ENCODE results near the gene SYNJ2.

The SYNJ2 gene

DNA sequence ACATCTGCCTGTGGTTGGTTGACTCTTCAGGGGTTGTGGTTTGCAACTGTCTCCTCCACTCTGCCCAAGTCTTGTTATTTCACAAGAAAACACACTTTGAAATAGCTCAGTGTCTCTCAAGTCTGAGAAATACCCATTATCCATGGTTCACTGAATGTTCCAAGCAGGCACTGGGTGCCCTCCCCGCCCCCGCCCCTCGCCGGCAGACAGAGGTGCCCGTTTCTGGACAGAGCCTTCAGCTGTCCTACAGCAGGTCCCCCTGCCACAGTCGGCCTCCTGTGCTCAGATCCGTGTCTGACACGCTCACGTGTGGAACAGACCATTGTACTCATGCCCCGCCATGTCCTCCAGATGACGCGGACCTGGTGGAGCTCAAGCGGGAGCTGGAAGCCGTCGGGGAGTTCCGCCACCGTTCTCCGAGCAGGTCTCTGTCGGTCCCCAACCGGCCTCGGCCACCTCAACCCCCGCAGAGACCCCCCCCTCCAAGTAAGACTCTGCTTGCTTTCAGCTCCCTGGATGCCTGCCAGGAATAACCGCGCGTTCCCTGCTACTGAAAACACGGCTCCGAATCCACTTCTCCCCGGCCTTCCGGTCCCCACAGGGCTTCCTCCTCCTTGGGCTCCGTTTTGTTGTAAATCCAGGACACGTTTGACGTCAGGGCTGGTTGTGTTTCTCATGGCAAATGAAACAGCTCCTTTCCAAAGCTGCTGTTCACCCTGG lies 105.0 kb downstream of the SYNJ2 start:
- DNase-seq = no peak

DNA sequence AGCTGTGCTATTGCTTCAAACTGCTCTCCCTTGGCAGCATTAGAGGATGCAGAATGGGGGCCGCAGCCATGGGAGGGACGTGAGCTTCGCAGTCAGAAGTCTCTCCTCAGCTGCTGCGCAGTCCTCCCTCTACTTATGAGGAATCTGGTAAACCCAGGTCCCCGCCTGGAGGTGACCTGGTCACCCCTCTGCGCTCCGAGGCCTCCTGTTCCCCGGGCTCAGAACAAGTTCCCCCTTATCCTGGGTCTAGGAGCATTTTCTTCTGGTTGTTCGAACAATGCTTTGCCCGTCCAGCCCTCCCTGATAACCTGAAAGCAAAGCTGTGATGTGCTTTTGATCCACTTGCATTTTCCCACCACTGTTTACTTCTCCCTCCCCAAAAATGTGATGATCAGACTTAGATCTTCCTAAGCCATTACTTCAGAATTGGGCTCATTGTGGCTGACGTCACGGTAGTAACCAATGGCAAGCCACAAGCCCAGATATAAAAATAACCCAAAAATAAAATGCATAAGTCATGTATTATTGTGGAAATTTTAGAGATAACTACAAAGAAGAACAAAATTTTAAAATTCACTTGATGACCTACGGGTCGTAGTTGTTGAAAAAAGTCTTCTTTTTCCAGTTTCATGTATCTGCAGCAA lies 105.7 kb downstream of the SYNJ2 start:
- no peak for DNase-seq

DNA sequence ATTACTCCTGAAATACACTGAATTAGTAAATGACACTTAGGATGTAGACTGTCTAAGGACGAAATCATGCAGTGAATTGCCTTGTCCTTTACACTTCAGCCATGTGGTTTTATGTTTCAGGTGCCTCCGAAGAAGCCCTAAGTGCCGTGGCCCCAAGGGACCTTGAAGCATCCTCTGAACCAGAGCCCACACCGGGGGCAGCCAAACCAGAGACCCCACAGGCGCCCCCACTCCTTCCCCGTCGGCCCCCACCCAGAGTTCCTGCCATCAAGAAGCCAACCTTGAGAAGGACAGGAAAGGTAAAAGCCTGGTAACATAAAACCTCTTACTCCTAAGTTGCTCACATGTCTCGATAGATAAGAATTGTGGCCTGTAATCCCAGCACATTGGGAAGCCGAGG lies 111.1 kb downstream of the SYNJ2 start:
- DNase-seq = no peak

DNA sequence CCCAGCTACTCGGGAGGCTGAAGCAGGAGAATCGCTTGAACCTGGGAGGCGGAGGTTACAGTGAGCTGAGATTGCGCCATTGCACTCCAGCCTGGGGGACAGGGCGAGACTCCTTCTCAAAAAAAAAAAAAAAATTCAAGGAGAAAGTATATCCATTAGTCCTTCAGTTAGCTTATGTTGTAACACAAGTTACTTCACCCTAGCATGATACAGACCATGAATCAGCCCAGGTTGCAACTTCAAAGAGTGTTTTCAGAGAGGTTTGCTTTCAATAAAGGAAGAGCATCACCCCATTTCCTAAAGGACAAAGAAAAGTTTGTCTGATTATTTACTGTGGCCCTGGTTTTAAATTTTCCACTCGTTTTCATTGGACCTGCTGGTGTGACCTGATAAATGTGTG lies 113.4 kb downstream of the SYNJ2 start:
- DNase-seq = no peak

DNA sequence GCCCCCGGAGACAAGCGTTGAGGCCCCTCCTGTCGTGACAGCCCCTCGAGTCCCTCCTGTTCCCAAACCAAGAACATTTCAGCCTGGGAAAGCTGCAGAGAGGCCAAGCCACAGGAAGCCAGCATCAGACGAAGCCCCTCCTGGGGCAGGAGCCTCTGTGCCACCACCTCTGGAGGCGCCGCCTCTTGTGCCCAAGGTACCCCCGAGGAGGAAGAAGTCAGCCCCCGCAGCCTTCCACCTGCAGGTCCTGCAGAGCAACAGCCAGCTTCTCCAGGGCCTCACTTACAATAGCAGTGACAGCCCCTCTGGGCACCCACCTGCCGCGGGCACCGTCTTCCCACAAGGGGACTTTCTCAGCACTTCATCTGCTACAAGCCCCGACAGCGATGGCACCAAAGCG lies 114.0 kb downstream of the SYNJ2 start:
- DNase-seq = no peak

DNA sequence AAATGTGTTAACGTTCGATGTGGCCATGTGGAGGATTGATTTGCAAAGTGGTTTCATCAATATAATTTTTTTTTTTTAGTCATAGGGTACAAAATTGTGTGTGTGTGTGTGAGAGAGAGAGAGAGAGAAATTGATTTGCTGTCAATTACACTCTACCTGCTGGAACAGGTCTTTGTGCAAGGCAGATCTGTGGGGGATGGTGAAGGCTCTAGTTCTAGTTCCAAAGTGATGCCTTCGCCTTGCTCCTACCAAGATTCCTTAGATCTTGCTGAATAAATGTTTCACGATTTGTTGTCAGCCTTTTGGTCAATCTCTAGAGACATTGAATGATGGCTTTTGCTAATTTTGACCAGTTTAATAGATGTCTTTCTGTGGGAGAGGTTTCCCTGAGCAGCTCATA lies 121.6 kb downstream of the SYNJ2 start:
- no peak for DNase-seq

DNA sequence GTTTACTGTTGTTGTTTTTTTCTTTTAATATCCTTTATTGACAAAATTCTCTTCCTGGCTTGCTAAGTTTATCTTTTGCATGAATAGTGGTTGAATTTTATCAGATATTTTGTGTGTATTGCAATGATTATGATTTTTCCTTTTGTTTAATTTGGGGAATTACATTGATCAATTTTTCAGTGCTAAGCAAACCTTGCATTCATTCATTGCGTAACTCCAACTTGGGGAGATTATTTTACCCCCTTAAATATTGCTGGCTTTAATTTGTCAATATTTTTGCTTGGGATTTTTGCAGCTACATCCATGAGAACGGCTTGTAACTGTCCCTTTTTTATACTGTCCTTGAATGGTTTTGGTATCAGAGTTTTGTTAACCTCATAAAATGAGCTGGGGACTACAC lies 123.0 kb downstream of the SYNJ2 start:
- no peak for DNase-seq

DNA sequence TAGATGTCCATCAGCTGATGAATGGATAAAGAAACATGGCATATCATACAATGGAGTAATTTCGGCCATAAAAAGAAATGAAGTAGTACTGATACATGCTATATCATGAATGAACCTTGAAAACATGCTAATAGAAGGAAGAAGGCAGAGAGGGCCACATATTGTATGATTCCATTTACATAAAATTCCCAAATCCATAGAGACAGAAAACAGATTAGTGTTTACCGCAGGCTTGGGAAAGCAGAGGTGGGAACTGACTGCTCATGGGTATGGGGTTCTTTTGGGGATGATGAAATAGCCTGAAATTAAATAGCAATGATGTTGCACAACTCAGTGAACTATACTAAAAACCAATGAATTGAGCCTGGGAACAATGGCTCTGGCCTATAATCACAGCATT lies 128.1 kb downstream of the SYNJ2 start:
- DNase-seq = no peak

DNA sequence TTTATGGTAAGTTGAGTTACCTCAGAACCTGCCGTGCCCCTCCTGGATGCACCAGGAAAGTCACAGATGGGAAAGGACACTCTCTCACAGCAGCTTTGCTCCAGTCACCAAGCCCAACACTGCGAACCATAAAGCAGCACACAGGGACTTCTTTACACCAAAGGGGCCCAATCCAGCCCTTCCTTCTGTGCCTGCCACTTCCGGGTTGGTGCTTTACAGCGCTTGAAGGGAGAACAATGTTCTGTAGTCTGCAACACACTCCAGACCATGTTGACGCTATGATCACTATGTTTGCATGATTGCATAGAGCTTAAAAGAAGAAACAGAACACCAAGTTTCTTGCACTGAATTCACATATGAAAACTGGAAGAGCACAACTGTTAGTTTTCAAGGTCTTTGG lies 129.3 kb downstream of the SYNJ2 start:
- no peak for DNase-seq

DNA sequence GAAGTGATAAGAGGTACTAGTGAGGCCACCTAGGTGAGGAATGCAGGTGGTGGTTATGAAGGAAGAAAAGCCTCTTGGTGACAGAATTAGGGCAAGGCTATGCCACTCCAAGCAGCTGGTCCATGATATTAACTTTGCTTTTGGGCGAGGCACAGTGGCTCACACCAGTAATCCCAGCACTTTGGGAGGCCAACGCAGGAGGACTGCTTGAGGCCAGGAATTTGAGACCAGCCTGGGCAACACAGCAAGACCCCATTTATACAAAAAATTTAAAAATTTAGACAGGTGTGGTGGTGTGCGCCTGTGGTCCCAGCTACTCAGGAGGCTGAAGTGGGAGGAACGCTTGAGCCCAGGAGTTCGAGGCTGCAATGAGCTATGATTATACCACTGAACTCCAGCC lies 130.3 kb downstream of the SYNJ2 start:
- DNase-seq = no peak

DNA sequence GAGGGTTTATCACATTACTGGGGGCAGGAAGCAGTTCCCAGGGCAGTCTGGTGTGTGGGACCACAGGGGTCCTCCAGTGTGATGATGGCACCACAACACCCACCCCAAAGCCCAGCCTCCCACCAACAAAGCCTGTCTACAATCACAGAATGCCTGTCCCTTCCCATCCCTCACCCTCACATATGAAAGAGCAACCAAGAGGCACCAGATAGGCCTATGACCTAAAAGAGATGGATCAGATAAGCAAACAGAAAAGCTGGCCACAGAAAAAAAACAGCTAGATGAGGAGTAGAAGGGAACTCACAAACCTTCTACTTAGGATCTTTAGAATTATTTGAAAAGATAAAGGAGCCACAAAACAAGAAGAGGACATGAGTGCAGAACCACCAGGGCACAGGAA lies 132.1 kb downstream of the SYNJ2 start:
- DNase-seq = no peak

DNA sequence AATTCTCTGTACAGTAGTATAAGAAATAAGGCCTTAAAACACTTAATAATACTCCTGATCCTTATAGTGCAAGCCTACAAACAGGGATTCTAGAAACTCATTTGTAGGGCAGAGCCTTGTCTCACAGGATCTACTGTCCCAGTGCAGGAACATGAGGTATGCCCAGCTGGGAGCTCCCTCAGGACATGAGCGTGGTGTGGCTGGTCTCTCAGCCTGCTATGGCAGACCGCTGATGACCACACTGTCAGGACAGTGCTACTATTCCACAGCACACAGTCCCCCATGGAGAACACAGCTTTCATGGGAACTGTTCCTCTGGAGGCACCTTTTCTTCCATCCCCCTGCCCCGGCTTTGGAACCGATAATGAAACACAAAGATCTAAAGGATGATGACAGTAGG lies 133.4 kb downstream of the SYNJ2 start:
- no peak for DNase-seq

DNA sequence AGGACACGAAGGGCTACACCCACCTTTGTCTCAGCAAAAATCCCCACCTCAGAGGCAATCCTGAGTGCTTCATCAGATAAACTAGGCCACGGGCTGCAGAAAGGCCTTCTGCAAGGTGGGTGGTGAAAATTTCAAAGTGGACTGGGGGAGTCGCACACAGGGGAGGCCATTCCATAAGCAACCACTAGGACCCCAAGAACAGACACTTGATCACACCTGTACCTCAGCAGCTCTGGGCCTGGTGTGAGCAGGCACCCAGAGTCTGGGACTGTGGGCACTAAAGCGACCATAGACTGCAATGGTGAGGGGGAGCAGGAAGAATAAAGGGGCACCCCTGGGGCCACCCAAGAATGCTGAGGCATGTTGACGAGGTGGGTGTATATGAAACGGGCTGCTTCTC lies 133.8 kb downstream of the SYNJ2 start:
- DNase-seq = no peak

DNA sequence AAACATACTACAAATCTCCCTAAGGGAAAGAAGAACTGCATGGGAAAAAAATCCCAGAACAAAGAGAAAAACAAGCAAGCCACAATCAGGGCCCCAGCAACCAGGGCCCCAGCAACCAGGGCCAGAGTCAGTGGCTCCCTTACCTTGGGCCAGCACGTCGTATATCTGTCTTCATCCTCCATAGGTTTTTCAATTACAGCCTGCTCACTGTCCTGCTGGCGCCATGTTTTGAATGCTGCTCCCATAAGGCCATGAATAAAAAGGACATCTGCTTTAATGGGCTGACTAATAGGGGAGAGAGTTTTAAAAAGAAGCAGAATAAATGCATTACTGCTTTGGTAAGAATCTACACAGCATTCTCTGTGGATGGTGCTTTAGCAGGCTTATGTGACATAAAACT lies 137.2 kb downstream of the SYNJ2 start:
- DNase-seq = no peak

DNA sequence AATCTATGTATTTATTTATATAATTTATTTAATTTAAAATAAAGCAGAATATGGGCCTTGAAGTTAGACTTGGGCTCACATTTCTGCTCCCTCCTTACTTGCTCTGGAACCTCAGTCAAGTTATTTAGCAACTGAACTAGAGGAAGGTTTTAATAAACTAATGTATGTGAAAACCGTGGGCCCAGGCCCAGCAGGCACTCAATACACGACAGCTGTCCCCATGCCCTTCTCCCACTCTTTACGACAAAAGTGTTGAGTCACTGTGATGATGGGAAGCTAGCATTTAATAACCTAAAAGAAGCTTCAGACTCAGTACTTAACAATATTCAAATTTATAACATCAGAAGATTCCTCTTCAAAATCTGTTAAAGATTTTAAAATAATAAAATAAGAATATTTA lies 139.7 kb downstream of the SYNJ2 start:
- DNase-seq = no peak

DNA sequence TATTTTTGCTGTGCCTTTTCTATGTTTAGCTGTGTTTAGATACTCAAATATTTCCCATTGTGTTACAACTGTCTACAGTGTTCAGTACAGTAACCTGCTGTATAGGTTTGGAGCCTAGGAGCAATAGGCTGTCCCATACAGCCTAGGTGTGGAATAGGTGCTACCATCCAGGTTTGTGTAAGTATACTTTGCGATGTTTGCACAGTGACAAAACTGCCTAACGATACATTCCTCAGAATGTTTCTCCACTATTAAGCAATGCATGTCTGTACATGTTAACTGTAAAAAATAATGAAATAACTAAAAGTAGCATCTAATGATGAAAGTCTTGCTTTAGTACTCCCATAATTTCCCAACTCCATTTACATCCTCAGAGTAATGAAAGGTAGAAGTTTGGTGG lies 140.4 kb downstream of the SYNJ2 start:
- DNase-seq = no peak

DNA sequence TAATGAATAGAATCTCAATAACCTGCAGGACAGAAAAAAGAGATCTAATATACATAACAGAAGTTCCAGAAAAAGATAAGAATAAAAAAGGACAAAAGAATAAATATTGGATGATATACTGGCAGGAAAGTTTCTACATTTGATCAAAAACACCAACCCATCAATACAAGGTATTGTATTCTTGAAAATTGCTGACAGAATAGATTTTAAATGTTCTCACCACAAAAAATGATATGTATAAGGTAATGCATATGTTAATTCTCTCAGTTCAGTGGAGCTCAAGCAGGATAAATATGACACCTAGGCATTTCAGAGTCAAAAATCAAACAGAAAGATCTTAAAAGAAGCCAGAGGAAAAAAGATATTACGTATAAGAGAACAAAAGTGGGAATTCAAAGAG lies 142.6 kb downstream of the SYNJ2 start:
- DNase-seq = no peak

DNA sequence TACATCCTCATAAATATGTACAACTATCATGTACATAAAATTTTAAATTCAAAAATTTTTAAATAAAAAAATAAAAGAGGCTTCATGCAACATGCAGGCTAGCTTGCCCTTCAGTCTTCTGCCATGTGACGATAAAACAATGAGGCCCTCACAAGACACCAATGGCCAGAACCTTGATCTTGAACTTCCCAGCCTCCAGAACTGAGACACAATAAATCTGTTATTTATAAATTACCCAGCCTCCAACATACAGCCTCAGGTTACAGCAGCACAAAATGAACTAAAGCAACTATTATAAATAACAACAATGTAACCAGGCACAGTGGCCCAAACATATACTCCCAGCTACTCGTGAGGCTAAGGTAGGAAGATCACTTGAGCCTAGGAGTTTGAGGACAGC lies 143.6 kb downstream of the SYNJ2 start:
- DNase-seq = no peak

DNA sequence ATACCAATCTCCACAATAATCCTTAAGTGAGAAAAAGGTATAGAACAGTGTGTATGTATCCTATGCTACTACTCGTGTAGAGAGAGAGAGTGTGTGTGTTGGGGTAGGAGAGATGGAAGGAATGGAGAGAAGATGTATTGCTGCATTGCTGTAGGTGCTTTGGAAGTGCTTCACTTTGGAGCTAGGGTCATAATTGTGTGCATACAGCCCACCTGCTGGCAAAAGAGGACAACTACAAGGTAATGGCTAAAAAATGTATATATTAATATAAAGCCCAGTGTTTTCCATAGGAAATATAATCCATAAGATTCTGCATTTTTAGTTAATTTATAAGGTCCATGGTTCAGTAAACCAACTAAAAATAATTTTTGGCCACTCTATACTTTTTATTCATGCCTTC lies 150.3 kb downstream of the SYNJ2 start:
- DNase-seq = no peak

DNA sequence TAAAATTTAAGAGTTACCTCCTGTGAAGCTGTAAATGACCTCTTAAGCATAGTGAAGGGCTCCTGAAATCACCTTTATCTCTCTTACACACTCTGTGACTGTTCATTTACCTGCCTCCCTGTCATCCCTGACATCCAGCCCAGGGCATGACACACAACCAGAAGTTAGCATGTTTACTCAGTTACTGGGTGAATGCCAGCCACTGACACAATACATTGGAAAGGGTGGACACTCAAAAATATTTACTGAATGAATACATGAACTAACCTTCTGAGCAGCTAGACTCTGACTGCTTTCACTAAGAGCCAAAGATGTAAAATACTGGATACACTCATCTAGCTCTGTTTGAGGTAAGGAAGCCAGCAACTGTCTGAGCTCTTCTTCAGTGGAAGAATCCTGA lies 161.1 kb downstream of the SYNJ2 start:
- DNase-seq = no peak

DNA sequence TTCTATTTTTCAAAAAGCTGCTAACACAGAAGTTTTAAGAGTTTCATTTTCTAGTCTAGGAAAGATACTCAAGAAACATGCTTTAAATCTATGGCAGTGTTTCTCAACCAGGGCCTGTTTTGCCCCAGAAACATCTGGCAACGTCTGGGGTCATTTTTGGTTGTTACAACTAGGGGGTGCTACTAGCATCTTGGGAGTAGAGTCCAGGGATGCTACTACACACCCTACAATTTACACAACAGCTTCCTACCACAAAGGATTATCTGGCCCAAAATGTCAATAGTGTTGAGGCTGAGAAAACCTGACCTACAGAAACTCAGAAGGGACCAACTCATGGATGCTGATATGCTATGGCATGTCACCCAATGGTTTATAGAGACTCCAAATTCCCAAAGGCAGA lies 162.0 kb downstream of the SYNJ2 start:
- DNase-seq = no peak
